ENCODE data around the gene ENTPD8.

GRCh38 chr9:137421838-137422603 is 19.1 kb downstream of the ENTPD8 start:
- TF ChIP-seq CTCF (IDR thresholded peaks at IDR 0.05; ENCODE audit: low read depth, low read length) (no peak), EZH2phosphoT487 (IDR thresholded peaks at IDR 0.05; ENCODE audit: low read depth) (no peak)
